ENCODE results near the gene SMCO2.

DNA sequence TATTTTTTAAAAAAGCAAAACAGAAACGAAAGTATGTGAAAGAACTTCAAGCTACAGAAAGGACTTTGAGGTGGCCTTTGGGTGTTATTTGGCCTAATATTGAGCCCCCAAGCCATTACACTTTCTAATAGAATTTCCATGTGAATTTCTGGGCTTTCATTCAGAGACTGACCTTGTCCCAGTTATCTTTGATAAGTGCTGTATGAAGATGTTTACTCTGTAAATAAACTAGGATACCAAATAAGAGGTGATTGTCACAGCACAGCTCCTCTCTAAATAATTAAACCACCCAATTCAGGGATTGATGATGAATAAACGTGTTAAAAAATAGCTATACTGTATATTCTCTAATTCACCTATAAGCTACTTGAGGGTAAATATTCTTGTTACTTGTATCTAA is 44.7 kb downstream of the SMCO2 start:
- TF ChIP-seq GATA3 (IDR thresholded peaks at IDR 0.05; ENCODE audit: low read depth, low read length), result no peak
- no peak for TF ChIP-seq GATA2 (IDR thresholded peaks at IDR 0.05; ENCODE audit: low read depth, low read length)
